Activated CD4-positive, alpha-beta T cell treated with anti-CD3 and anti-CD28 coated beads for 1 hour (primary cell): Measurements from ENCODE around the gene KRTAP4-11.
"Not testable (repeated sequence)": the region's sequence is repeated elsewhere in the genome, so short reads cannot be mapped to it uniquely, and the experiment has no call there.

Source experiments
- DNase-seq: peaks from one replicate; pipeline ENCODE4 v3.0.0-alpha.2; 2020

KRTAP4-11 gene

GRCh38 chr17:41123292-41123990, 5.3 kb upstream of the KRTAP4-11 start:
- DNase-seq, result not testable (repeated sequence)

GRCh38 chr17:41121742-41122141, 3.6 kb upstream of the KRTAP4-11 start:
- no peak for DNase-seq

GRCh38 chr17:41119696-41120690, 1.8 kb upstream of the KRTAP4-11 start:
- DNase-seq, result not testable (repeated sequence)

- DNase-seq, result no peak
These were observed 548 bp upstream of the KRTAP4-11 start for GRCh38 chr17:41118721-41119120.

- no peak for DNase-seq
These were observed 1.9 kb downstream of the KRTAP4-11 start for GRCh38 chr17:41116297-41116696.

- no peak for DNase-seq
These were observed 6.9 kb downstream of the KRTAP4-11 start for GRCh38 chr17:41111151-41111885.

GRCh38 chr17:41108728-41109386, 9.3 kb downstream of the KRTAP4-11 start:
- DNase-seq, result not testable (repeated sequence)

GRCh38 chr17:41107941-41108450, 10.2 kb downstream of the KRTAP4-11 start:
- DNase-seq, result no peak

- DNase-seq, result not testable (repeated sequence)
These were observed 12.8 kb downstream of the KRTAP4-11 start, which contains the start of gene KRTAP4-9 for GRCh38 chr17:41105347-41105746. Gene KRTAP4-9 (plus strand): TSS chr17:41105389. CDS start chr17:41105389, 0 bp downstream.

- not testable (repeated sequence) for DNase-seq
These were observed 13.7 kb downstream of the KRTAP4-11 start for GRCh38 chr17:41104386-41105038.

- DNase-seq, result no peak
These were observed 14.3 kb downstream of the KRTAP4-11 start for GRCh38 chr17:41103896-41104295.

GRCh38 chr17:41101586-41102259, 16.4 kb downstream of the KRTAP4-11 start, which contains the start of gene KRTAP4-16:
Gene KRTAP4-16 (minus strand): TSS chr17:41102209. CDS start chr17:41102209, 0 bp downstream.
- DNase-seq, result no peak

GRCh38 chr17:41099682-41100480, 18.3 kb downstream of the KRTAP4-11 start:
- DNase-seq, result not testable (repeated sequence)

GRCh38 chr17:41098481-41098880, 19.7 kb downstream of the KRTAP4-11 start:
- no peak for DNase-seq

GRCh38 chr17:41098042-41098441, 20.1 kb downstream of the KRTAP4-11 start, which contains the start of gene KRTAP4-8:
Gene KRTAP4-8 (minus strand): TSS chr17:41098142. CDS start chr17:41098084, 58 bp downstream.
- DNase-seq, result no peak

GRCh38 chr17:41096055-41096454, 22.1 kb downstream of the KRTAP4-11 start:
- DNase-seq, result no peak

GRCh38 chr17:41088760-41089352, 29.3 kb downstream of the KRTAP4-11 start:
- not testable (repeated sequence) for DNase-seq

- not testable (repeated sequence) for DNase-seq
These were observed 33.9 kb downstream of the KRTAP4-11 start, which contains the start of gene KRTAP4-7 for GRCh38 chr17:41084100-41084856. Gene KRTAP4-7 (plus strand): TSS chr17:41084150. CDS start chr17:41084207, 57 bp downstream.
